ENCODE data around the gene CNOT11. TPM values are rescaled to one million over a fixed set of nuclear protein-coding genes. Genes with fewer than 3 reads are reported as not detected.

Gene CNOT11
- total RNA-seq, 1 donor from 2014 or later = 59.7 TPM

DNA sequence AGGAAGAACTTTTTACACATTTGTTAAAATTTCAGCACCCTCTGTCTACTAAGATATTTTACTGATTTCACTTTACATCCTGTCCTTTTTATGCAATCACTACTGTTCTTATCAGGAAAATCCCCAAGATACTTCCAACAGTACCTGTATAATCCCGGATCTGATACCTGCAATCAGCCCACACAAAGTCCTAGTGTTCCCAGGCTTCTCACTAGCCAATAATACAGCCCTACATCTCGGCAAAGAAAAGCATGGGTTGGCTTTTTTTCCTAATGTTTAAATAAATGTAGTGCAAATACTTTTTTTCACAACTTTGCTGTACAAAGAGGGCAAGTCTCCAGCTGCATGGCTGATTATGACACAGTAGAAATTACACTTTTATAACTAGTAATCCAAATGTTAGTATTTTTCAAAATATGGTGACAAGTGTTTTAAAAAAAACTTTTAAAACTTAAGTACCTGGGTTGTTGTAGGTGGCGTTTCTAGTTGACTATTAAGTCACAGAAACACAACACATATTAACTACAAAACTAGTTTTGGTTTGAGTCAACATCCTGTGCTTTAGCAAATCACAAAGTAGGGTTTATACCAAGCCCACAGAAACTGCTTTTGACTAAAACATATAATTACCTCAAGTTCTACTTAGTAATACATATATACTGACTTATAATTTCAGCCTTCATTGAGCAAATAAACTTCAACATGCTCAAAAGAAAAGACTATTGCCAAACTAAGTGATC is 19.5 kb downstream of the CNOT11 start:
- H3K4me1 Mint-ChIP-seq = peaks cover 2% of the 10 kb centered on the region

DNA sequence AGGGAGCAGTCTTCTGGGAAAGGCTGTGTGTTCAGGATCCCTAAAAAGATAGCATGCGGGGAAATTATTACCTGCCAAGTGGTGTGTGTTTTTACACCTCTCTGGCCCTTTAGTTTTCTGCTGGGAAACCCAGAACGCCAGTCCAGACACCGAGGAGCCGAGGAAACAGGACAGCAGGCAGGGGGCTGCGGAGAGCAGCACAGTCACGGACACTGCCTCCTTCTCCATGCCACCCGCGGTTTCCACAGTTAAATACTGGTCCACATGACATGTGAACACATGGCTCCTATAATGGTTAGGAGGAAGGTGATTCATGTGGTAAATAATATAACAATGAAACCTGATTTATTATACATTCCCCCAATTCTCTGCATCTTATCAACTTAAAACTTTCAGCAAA is 20.4 kb downstream of the CNOT11 start:
- peaks cover 75% of the 10 kb centered on the region for H3K36me3 Mint-ChIP-seq (ENCODE audit: low read depth)
- no peaks in the 10 kb centered on the region for H3K27me3 Mint-ChIP-seq
- POLR2A ChIA-PET = no interaction called here

More for the DNA sequence above, 19.5 kb downstream of the CNOT11 start:
- Mint-ChIP-seq H3K27ac (peak overlapping the region; percentile 15), H3K36me3 (ENCODE audit: low read depth) (peaks cover 76% of the 10 kb centered on the region), H3K27me3 (no peaks in the 10 kb centered on the region), H3K4me3 (no peak overlapping the region), H3K9me3 (no peaks in the 10 kb centered on the region)
- TF ChIP-seq, protein P1, sequence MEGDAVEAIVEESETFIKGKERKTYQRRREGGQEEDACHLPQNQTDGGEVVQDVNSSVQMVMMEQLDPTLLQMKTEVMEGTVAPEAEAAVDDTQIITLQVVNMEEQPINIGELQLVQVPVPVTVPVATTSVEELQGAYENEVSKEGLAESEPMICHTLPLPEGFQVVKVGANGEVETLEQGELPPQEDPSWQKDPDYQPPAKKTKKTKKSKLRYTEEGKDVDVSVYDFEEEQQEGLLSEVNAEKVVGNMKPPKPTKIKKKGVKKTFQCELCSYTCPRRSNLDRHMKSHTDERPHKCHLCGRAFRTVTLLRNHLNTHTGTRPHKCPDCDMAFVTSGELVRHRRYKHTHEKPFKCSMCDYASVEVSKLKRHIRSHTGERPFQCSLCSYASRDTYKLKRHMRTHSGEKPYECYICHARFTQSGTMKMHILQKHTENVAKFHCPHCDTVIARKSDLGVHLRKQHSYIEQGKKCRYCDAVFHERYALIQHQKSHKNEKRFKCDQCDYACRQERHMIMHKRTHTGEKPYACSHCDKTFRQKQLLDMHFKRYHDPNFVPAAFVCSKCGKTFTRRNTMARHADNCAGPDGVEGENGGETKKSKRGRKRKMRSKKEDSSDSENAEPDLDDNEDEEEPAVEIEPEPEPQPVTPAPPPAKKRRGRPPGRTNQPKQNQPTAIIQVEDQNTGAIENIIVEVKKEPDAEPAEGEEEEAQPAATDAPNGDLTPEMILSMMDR (IDR thresholded peaks at IDR 0.05) = no peak
- CTCF ChIA-PET = no interaction called here
- POLR2A ChIA-PET = interaction anchor here (1.2 kb wide), 1 partner anchor 12 kb away, joined by 7 read pairs; no protein-coding TSS in a partner anchor
- ATAC-seq (ENCODE audit: low read depth) (peak; percentile 37), DNase-seq (no peak)
- intact Hi-C loops (cut with micrococcal nuclease) = no loop called here

DNA sequence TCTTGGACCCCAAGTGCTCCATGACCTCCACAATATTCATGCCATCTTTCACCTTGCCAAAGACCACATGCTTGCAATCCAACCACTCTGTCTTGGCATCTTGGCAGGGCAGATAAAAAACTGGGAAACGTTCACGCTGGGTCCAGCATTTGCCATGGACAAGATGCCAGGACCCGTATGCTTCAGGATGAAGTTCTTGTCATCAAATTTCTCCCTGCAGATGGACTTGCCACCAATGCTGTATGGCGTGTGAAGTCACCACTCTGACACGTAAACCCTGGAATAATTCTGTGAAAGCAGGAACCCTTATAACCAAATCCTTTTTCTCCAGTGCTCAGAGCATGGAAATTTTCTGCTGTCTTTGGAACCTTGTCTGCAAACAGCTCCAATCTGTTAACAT is 21.5 kb downstream of the CNOT11 start:
- H3K9me3 Mint-ChIP-seq = no peaks in the 10 kb centered on the region
- H3K4me1 Mint-ChIP-seq = peaks cover 2% of the 10 kb centered on the region
- no peaks in the 10 kb centered on the region for H3K27me3 Mint-ChIP-seq
- ChIA-PET CTCF (no interaction called here), POLR2A (interaction anchor here (0.7 to 0.8 kb wide), 3 partner anchors 25 to 27 kb away, joined by 3 read pairs; no protein-coding TSS in a partner anchor)
- no peak overlapping the region for H3K4me3 Mint-ChIP-seq
- TF ChIP-seq, protein P1 (IDR thresholded peaks at IDR 0.05) = no peak
- H3K36me3 Mint-ChIP-seq (ENCODE audit: low read depth) = peaks cover 73% of the 10 kb centered on the region
- DNase-seq (no peak), ATAC-seq (ENCODE audit: low read depth) (no peak)
- intact Hi-C loops (cut with micrococcal nuclease) = no loop called here
- no peak overlapping the region for H3K27ac Mint-ChIP-seq

More for the DNA sequence above, 20.4 kb downstream of the CNOT11 start:
- DNase-seq (no peak), ATAC-seq (ENCODE audit: low read depth) (no peak)
- CTCF ChIA-PET = no interaction called here
- H3K4me3 Mint-ChIP-seq = no peak overlapping the region
- no peaks in the 10 kb centered on the region for H3K9me3 Mint-ChIP-seq
- H3K27ac Mint-ChIP-seq = peak overlapping the region; percentile 15
- TF ChIP-seq, protein P1 (IDR thresholded peaks at IDR 0.05) = no peak
- H3K4me1 Mint-ChIP-seq = peaks cover 2% of the 10 kb centered on the region
- intact Hi-C loops (cut with micrococcal nuclease) = no loop called here

DNA sequence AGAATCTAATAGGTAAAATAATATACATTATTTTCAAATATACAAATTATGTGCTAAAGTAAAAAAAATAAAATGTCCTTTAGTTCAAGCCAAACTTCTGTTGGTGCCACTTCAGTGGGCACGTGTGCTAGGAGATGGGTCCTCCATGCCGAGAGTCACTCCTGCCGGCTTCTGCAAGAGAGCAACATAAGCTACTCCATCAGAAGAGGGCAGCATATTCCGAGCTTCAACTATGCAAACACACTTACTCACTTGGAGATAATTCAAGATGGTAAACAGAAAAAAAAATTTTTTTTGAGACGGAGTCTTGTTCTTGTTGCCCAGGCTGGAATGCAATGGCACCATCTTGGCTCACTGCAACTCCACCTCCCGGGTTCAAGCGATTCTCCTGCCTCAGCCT is 24.4 kb downstream of the CNOT11 start:
- ChIA-PET POLR2A (no interaction called here), CTCF (no interaction called here)
- DNase-seq = no peak
- Mint-ChIP-seq H3K9me3 (no peaks in the 10 kb centered on the region), H3K4me3 (no peak overlapping the region), H3K36me3 (ENCODE audit: low read depth) (peaks cover 74% of the 10 kb centered on the region), H3K27me3 (no peaks in the 10 kb centered on the region), H3K4me1 (peaks cover under 1% of the 10 kb centered on the region), H3K27ac (no peak overlapping the region)
- TF ChIP-seq, protein P1 (IDR thresholded peaks at IDR 0.05) = no peak
- intact Hi-C loops (cut with micrococcal nuclease) = no loop called here
- no peak for ATAC-seq (ENCODE audit: low read depth)

DNA sequence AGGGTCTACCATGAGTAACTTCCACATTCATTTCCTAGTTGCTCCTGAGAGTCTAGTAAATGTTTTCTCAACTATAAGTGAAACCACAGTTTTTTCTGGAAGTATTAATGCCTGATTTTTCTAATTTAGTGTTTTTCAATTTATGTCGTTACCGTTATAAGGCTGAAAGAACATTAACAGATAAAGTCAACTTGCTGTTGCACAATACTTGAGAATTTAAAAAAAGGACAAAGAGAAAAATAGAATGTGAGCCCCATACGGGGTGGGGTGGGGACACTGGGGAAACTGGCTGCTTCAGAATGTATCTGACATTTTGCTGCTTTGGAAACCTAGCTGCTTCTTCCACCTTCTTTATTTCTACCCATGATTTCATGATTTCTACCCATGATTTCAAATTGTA is 26.2 kb downstream of the CNOT11 start:
- ChIA-PET CTCF (no interaction called here), POLR2A (no interaction called here)
- DNase-seq (no peak), ATAC-seq (ENCODE audit: low read depth) (no peak)
- no peaks in the 10 kb centered on the region for H3K4me1 Mint-ChIP-seq
- no peak overlapping the region for H3K4me3 Mint-ChIP-seq
- H3K36me3 Mint-ChIP-seq (ENCODE audit: low read depth) = peaks cover 73% of the 10 kb centered on the region
- H3K9me3 Mint-ChIP-seq = no peaks in the 10 kb centered on the region
- no peak overlapping the region for H3K27ac Mint-ChIP-seq
- H3K27me3 Mint-ChIP-seq = no peaks in the 10 kb centered on the region
- TF ChIP-seq, protein P1 (IDR thresholded peaks at IDR 0.05) = no peak
- intact Hi-C loops (cut with micrococcal nuclease) = no loop called here

Data from activated B cell treated with CpG ODN at 0.5 μM for 24 hours (primary cell).